ENCODE data around the gene RIT2.
"Not testable (repeated sequence)": the region's sequence is repeated elsewhere in the genome, so short reads cannot be mapped to it uniquely, and the experiment has no call there.

The RIT2 gene

DNA sequence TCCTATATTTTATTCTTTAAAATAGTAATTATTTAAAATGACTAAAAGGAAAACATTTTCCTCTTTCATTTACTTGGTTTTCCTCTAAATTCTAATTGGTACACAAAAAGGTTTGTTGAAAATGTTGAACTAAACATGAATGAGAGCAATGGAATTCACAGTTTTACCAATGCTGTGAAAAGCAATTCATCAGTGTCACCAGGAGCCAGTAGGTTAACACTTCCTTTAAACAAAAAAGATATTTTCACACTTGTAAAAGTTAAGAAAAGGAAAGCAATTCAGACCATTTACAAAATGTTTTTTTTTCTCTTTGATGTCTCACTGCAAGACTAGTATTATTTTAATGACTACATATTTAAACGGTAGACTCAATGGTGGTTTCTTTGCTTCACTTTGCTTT is 341.6 kb downstream of the RIT2 start:
- no peak for DNase-seq (ENCODE audit: low read depth in 2 of 2, low spot score in 1 of 2)

- DNase-seq (ENCODE audit: low read depth in 2 of 2, low spot score in 1 of 2), result no peak
These were observed 343.5 kb downstream of the RIT2 start for GRCh38 chr18:42771936-42772335.

DNA sequence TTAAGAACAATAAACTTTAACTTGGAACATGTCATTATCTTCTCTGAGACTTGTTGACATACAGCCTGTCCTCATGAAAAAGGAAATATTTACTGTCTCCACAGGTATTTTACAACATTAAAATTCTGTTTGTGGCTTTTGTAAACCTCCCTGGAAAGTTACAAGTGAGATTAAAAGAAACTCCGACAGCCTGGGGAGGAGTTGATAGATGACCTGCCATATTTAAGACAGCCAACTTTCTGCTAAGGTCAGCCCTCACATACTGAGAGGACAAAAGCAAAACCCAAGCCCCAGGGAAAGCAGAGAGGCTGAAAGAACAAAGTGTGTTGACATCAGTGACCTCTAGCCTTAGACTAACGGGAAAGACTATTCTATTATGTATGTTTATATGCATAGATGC is 350.2 kb downstream of the RIT2 start:
- no peak for DNase-seq (ENCODE audit: low read depth in 2 of 2, low spot score in 1 of 2)

GRCh38 chr18:42760290-42760689 is 355.2 kb downstream of the RIT2 start:
- no peak for DNase-seq (ENCODE audit: low read depth in 2 of 2, low spot score in 1 of 2)

DNA sequence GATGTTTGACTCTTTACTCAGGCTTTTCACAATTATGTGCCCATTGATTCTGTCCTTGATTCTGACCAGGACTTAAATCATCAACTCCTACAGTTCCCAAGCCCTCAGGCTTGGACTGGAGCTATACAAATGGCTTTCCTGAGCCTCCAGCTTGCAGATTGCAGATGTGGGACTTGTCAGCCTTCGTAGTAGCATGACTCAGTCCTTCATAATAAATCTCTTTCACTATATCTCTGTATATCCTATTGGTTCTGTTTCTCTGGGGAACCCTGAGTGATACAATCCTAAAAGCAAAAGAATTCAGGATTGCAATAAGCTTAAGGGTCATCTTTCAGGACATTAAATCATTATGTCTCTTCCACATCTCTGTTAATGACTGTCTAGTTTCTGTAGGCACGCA is 356.6 kb downstream of the RIT2 start:
- no peak for DNase-seq (ENCODE audit: low read depth in 2 of 2, low spot score in 1 of 2)

- DNase-seq (ENCODE audit: low read depth in 2 of 2, low spot score in 1 of 2), result no peak
These were observed 359.3 kb downstream of the RIT2 start for GRCh38 chr18:42756214-42756613.

DNA sequence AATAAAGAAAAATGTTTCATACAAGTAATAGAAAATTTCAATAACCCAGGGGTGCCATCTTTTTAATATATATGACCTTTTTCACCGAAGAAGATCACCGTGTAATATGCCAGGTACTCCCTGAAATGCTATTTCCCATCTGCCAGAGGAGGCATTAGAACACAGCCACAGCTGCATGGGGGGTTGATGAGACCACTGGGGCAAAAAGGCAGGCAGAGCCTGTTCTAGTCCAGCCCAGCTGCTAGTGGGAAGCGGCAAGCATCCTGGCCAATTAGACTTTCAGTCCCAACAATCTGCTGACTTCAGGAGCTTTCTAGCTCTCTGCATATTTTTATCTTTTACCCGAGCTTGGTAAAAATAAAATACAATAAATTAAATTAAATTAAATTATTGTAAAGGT is 362.6 kb downstream of the RIT2 start:
- DNase-seq (ENCODE audit: low read depth in 2 of 2, low spot score in 1 of 2), result no peak

DNA sequence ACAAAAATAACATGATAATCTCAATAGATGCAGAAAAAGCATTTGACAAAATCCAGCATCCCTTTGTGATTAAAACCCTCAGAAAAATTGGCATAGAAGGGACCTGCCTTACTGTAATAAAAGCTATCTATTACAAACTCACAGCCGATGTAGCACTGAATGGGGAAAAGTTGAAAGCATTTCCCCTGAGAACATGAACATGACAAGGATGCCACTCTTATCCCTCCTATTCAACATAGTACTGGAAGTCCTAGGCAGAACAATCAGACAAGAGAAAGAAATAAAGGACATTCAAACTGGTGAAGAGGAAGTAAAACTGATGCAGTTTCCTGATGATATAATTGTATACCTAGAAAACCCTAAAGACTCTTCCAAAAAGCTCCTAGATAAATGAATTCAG is 368.7 kb downstream of the RIT2 start:
- DNase-seq (ENCODE audit: low read depth in 2 of 2, low spot score in 1 of 2), result no peak

DNA sequence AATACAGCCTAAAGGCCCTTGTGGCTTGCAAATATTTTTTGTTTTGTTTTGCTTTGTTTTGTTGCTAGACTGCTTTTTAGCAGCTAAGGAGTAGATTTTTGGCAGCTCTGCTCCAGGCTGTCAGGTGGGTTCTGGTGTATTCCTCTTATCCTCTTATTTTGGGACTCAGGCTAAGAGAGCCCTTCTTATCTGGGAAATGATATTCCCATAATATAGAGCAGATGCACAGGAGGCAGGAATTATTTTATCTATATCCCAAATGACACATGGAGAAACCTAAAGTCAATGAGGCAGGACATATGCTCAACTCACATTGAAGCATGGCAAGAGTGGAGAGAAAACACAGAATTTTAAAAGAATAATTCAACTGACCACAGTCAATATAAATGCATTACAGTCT is 369.6 kb downstream of the RIT2 start:
- DNase-seq (ENCODE audit: low read depth in 2 of 2, low spot score in 1 of 2), result no peak

- DNase-seq (ENCODE audit: low read depth in 2 of 2, low spot score in 1 of 2), result no peak
These were observed 370.3 kb downstream of the RIT2 start for GRCh38 chr18:42745171-42745570.

DNA sequence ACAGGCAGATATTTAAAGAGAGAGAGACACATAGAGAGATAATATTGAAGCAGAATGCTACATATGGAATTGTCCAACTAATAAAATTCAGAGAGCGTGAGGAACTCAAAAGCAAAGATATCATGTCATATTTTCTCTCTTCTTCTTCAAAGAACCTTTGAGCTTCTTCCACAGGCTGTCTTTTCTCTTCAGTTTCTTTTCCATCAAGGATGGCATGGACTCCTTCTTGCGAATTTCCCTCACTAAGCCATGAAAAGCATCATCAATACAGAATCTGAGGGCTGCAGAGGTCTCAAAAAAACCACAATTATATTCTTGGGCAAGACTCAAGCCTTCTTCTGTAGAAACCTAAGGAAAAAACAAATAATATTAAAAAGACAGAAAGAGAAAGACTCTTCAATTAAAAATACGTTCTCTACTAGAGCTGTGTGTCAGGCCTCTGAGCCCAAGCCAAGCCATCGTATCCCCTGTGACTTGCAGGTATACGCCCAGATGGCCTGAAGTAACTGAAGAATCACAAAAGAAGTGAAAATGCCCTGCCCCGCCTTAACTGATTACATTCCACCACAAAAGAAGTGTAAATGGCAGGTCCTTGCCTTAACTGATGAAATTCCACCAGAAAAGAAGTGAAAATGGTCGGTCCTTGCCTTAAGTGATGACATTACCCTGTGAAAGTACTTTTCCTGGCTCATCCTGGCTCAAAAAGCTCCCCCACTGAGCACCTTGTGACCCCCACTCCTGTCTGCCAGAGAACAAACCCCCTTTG is 371.9 kb downstream of the RIT2 start:
- DNase-seq (ENCODE audit: low read depth in 2 of 2, low spot score in 1 of 2), result no peak

- DNase-seq (ENCODE audit: low read depth in 2 of 2, low spot score in 1 of 2), result no peak
These were observed 372.5 kb downstream of the RIT2 start for GRCh38 chr18:42742969-42743368.

DNA sequence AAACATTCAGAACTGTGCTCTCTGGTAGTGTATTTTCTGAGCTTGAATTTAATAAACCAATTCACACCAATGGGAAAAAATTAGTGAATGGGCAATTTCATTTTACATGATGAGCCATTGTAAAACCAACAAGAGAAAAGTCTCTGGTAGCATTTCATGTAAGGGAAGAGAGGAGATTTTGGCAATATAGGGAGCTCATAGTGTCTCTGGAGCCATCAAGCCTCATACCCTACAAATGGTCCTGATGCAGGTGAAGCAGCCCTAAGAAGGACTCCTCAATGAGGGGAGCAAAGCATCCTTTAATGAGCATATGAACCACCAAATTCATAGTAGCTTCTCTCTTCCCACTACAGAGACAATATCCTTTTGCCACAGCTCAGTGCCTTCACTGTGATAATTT is 373.0 kb downstream of the RIT2 start:
- DNase-seq (ENCODE audit: low read depth in 2 of 2, low spot score in 1 of 2), result no peak

- DNase-seq (ENCODE audit: low read depth in 2 of 2, low spot score in 1 of 2), result not testable (repeated sequence)
These were observed 373.6 kb downstream of the RIT2 start for GRCh38 chr18:42741805-42742347.

DNA sequence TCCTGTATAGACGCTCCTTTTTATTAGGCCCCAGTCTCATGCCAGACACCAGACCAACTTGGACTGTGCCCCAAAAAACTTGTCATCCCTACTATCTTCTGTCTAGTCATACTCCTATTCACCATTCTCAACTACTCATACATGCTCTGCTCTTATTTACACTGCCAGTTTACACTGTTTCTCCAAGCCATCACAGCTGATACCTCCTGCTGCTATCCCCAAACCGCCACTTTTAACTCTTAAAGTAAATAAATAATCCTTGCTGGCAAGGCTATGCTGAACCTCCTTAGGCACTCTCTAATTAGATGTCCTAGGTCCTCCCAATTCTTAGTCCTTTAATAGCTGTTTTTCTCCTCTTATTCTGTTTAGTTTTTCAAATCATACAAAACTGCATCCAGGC is 374.2 kb downstream of the RIT2 start:
- not testable (repeated sequence) for DNase-seq (ENCODE audit: low read depth in 2 of 2, low spot score in 1 of 2)

DNA sequence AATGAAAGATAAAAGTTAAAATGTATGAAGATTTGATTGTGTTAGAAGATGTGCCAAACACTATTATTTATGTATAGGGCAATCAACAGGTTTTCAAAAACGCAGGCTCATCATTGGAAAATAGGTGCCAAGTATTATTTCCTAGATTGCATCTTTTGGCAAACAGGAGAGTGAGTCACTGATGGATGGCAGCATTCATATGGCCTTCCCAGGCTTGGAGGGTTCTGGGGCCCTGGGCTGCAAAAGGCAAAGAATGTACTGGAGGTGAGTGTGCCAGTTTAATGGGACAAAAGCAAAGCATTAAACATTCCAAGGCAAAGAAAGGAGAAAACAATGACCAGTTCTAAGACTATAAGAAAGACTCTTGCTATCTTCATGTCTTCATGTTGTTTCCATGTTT is 379.4 kb downstream of the RIT2 start:
- DNase-seq (ENCODE audit: low read depth in 2 of 2, low spot score in 1 of 2), result no peak

- DNase-seq (ENCODE audit: low read depth in 2 of 2, low spot score in 1 of 2), result no peak
These were observed 381.0 kb downstream of the RIT2 start for GRCh38 chr18:42734520-42734919.

GRCh38 chr18:42730272-42730671 is 385.2 kb downstream of the RIT2 start:
- no peak for DNase-seq (ENCODE audit: low read depth in 2 of 2, low spot score in 1 of 2)

DNA sequence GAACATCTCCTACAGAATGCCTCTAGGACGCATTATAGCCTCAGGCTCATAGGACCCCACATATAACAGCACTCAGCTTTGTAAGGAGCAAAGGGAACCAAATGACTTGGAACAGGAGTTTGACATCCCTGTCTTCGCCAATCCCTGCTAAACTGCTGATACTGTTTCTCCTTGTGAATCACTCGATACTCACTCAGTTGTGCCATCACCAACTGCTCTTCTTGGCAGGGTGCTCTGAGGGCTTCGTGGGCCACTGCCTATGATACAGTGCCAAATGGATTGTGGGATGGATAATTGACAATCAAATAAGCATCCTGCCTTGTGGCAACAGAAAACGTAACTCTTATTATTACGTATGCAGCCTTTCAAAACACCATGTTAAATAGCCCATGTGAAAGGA is 396.3 kb downstream of the RIT2 start:
- no peak for DNase-seq (ENCODE audit: low read depth in 2 of 2, low spot score in 1 of 2)

- no peak for DNase-seq (ENCODE audit: low read depth in 2 of 2, low spot score in 1 of 2)
These were observed 403.4 kb downstream of the RIT2 start for GRCh38 chr18:42712065-42712464.

DNA sequence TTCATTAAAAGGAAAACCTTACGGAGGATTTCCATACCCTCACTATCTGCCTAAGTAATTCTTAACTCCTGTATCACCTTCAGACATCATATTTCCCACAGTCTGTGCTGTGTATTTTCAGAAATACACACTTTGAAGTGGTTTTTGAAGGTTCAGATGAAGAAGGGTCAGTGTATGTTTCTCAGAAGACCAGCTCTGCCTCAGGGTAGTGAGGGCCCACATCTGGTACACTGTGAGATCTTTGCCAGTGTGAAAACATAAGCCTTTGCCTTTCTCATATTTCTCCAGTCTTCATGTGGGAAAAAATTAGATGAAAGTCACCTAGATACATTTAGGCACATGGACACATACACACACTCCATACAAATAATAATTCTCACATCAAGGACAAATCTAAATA is 408.4 kb downstream of the RIT2 start:
- DNase-seq (ENCODE audit: low read depth in 2 of 2, low spot score in 1 of 2), result no peak

- DNase-seq (ENCODE audit: low read depth in 2 of 2, low spot score in 1 of 2), result no peak
These were observed 408.9 kb downstream of the RIT2 start for GRCh38 chr18:42706618-42707017.

GRCh38 chr18:42706029-42706608 is 409.4 kb downstream of the RIT2 start:
- DNase-seq (ENCODE audit: low read depth in 2 of 2, low spot score in 1 of 2), result no peak
